HG02840 (cell line): ENCODE results near the gene AMOTL1.

Experiments
- ATAC-seq: cut with Tn5 transposase; IDR thresholded peaks from one replicate; pipeline ENCODE4 v1.9.1; 2021; ENCODE audit warnings: mild to moderate bottlenecking, moderate library complexity, moderate number of reproducible peaks; ENCODE audit not compliant: unreplicated experiment, low FRiP score

Gene AMOTL1, protein sequence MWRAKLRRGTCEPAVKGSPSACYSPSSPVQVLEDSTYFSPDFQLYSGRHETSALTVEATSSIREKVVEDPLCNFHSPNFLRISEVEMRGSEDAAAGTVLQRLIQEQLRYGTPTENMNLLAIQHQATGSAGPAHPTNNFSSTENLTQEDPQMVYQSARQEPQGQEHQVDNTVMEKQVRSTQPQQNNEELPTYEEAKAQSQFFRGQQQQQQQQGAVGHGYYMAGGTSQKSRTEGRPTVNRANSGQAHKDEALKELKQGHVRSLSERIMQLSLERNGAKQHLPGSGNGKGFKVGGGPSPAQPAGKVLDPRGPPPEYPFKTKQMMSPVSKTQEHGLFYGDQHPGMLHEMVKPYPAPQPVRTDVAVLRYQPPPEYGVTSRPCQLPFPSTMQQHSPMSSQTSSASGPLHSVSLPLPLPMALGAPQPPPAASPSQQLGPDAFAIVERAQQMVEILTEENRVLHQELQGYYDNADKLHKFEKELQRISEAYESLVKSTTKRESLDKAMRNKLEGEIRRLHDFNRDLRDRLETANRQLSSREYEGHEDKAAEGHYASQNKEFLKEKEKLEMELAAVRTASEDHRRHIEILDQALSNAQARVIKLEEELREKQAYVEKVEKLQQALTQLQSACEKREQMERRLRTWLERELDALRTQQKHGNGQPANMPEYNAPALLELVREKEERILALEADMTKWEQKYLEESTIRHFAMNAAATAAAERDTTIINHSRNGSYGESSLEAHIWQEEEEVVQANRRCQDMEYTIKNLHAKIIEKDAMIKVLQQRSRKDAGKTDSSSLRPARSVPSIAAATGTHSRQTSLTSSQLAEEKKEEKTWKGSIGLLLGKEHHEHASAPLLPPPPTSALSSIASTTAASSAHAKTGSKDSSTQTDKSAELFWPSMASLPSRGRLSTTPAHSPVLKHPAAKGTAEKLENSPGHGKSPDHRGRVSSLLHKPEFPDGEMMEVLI

GRCh38 chr11:94767701-94768601 is at the start of gene AMOTL1:
AMOTL1 (plus strand) TSS chr11:94768356; CDS start chr11:94768512, 156 bp downstream.
- ATAC-seq, result no peak

DNA sequence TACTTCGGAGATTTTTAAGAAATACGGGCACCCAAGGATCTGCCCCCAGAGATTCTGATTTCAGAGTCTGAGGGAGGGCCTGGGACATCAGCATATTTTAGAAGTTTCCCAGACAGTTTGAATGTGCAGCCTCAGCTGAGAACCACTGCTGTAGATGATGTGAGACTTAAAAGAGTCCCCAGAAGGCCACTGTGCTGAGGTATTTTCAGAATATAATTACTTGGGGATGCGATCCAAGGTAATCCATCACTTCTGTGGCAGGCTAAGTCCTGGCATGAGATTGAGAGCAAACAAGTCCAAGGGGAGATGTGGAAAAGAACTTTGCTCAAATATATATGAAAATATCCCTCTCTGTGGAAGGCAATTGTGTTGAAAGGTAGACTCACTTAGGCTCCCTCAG is 48.3 kb upstream of the AMOTL1 start:
- no peak for ATAC-seq

DNA sequence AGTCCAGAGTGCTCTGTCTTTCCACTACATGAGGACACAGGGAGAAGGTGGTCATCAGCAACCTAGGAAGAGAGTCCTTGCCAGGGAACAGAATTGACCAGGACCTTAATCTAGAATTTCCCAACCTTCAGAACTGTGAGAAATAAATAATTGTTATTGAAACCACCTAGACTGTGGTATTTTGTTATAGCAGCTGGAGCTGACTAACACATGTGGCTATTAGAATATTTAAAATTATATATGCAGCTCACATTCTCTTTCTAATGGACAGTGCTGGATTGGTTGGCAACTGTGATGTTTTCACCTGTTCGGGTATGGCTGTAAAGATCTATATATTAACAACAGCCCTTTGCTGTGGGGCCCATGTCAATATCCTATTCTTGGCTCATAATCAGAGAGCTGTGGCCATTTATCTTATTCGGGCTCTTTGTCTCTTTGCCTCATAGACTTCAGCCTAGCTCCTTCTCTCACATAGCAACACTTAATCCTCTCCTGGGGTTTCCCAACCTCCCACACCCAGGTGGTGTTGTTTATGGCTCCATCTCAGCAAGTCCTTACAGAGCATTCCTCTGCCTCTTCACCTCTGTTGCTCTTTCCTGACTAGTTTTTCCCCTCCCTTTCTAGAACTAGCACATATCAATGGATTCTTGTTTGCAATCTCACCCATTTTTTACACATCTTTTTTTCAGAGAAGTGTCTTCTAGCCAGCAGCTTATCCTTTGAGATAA is 46.4 kb upstream of the AMOTL1 start:
- no peak for ATAC-seq

- no peak for ATAC-seq
These were observed 45.4 kb upstream of the AMOTL1 start for GRCh38 chr11:94722735-94723134.

GRCh38 chr11:94725097-94725496 is 43.1 kb upstream of the AMOTL1 start:
- ATAC-seq, result no peak

GRCh38 chr11:94727819-94728218 is 40.3 kb upstream of the AMOTL1 start:
- no peak for ATAC-seq

- no peak for ATAC-seq
These were observed 39.6 kb upstream of the AMOTL1 start for GRCh38 chr11:94728541-94728940.

GRCh38 chr11:94728966-94729751 is 39.0 kb upstream of the AMOTL1 start:
- ATAC-seq, result no peak

- no peak for ATAC-seq
These were observed 38.0 kb upstream of the AMOTL1 start for GRCh38 chr11:94730153-94730552.

DNA sequence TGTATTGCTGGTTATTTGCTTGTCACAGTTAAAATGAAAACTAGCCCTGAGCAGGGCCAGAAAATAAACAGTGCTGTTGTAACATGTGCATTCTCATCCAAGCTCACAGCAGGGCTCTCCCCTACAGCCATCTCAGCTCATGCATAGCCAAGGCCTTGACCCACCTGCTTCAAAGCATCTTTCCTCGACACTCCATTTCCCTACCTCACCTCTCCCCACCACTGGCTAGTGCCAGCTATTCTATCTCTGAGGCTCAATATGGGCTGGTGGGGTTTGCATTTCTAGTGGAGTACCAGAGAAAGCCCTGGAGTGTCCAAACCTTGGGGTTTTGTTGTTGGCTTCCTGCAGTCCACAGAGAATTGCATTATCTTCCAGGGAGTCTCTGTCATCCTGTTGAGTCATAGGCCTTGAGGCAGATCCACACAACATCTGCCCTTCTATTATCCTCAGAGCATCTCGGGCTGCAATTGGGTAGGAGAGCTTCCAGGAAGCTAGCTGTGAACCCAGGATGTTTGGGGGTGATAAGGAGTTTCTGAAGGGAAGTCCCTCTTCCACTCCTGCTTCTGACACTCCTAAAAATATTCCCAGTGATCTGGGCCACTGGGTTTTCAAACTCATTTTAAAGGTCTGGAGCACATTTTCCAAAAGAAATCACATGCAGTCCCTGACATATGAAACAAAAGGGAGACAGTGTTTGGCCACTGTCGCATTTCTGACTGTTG is 36.1 kb upstream of the AMOTL1 start:
- ATAC-seq, result no peak

DNA sequence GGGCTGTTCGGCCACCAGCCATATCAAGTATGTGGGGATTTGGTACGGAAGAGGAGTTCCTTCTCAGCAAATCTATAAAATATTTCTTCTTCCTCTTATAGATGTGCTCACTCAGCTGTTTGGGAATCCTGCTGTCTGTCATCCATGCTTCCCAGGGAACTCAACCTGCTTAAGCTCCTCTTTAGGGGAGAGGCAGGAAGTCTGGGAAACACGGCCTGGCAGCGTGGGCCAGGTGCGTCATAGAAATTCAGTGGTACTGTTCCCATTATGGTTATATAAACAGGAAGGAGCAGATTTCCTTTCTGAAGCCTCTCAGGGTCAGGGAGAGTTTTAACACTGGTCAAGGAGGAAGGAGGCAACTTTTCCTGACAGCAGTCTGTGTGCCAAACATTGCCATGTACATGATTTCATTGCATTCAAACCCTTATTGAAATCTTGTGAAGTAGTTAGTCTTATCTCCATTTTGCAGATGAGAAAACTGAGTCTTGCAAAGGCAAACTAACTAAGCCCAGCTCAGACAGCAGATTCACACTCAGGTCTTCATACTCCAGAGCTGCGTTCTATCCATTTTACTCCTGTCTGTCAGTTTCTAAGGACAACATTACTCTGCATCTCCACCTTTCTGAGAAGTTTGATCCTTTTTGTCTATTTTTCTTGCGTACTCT is 35.4 kb upstream of the AMOTL1 start:
- ATAC-seq, result no peak

DNA sequence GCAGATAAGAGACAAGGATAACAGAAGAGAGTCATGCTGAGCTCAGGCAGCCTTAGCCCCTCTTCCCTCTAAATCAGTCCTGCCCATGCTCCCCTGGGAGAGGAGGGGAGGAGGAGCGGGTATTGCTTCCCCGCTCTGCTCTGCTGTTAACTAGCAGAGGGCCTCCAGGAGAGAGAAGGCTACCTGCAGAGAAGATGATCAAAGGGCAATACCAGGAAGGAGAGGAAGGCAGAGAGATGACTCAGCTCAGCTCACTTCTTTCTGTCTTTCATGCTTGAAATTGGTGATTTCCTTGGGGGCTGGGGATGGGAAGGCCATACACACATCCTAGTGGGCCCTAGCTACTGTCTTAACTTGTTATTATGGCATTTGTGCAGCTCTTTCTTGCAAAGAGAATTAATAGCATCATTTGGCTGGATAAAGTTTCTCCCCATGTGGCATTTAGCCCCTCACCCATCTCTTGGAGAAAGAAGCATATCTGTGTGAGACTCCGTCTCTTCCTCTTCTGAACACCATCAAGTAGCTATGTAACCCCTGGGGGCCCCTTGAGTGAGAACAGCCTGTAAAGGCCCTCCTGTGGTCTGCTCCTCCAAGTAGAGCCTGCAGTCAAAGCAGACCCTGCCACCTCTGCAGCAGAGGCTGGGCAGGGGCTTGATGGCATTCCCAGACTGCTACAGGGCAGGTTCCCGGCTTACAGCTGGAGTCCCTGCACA is 33.4 kb upstream of the AMOTL1 start:
- ATAC-seq, result no peak

- no peak for ATAC-seq
These were observed 32.2 kb upstream of the AMOTL1 start for GRCh38 chr11:94735907-94736306.

- ATAC-seq, result no peak
These were observed 31.0 kb upstream of the AMOTL1 start for GRCh38 chr11:94737171-94737611.

GRCh38 chr11:94738746-94739145 is 29.4 kb upstream of the AMOTL1 start:
- no peak for ATAC-seq

GRCh38 chr11:94739331-94739730 is 28.8 kb upstream of the AMOTL1 start:
- ATAC-seq, result no peak
